H9 (cell line): ENCODE data around the gene MCM10. TPM values are rescaled to one million over a fixed set of nuclear protein-coding genes. Genes with fewer than 3 reads are reported as not detected.

Experiments used
- DNase-seq: peaks from one replicate; pipeline ENCODE4 v3.0.0-alpha.2; 2017
- H2AFZ ChIP-seq: one replicate; pipeline ENCODE4 v1.6.1; 2013; ENCODE audit warnings: mild to moderate bottlenecking, low read length, control low read depth, moderate library complexity
- H2AK5ac ChIP-seq: 2 replicates; pipeline ENCODE4 v1.6.1; 2013; ENCODE audit warnings: low read length, control low read depth, mixed read lengths; ENCODE audit not compliant: insufficient read length
- H2BK120ac ChIP-seq: one replicate; pipeline ENCODE4 v1.6.1; 2013; ENCODE audit warnings: low read depth, mild to moderate bottlenecking, low read length, control low read depth, inconsistent platforms; ENCODE audit not compliant: poor library complexity, severe bottlenecking
- H2BK12ac ChIP-seq: 2 replicates; pipeline ENCODE4 v1.6.1; 2013; ENCODE audit warnings: low read length, control low read depth, mixed read lengths, low read depth; ENCODE audit not compliant: insufficient read length
- H2BK15ac ChIP-seq: 2 replicates; pipeline ENCODE4 v1.6.1; 2013; ENCODE audit warnings: low read depth, low read length, control low read depth
- H2BK20ac ChIP-seq: one replicate; pipeline ENCODE4 v1.6.1; 2013; ENCODE audit warnings: low read depth, mild to moderate bottlenecking, low read length, control low read depth, inconsistent platforms; ENCODE audit not compliant: poor library complexity, severe bottlenecking
- H2BK5ac ChIP-seq: 2 replicates; pipeline ENCODE4 v1.6.1; 2013; ENCODE audit warnings: low read length, control low read depth, mixed read lengths; ENCODE audit not compliant: insufficient read length
- H3K14ac ChIP-seq: 2 replicates; pipeline ENCODE4 v1.6.1; 2013; ENCODE audit warnings: low read length, control low read depth; ENCODE audit not compliant: insufficient read depth
- H3K18ac ChIP-seq: 2 replicates; pipeline ENCODE4 v1.6.1; 2013; ENCODE audit warnings: low read depth, mild to moderate bottlenecking, mixed read lengths, low read length, control low read depth; ENCODE audit not compliant: insufficient read length
- H3K23ac ChIP-seq: 2 replicates; pipeline ENCODE4 v1.6.1; 2013; ENCODE audit warnings: low read length, control low read depth, mixed read lengths, low read depth; ENCODE audit not compliant: insufficient read length
- H3K23me2 ChIP-seq: 2 replicates; pipeline ENCODE4 v1.6.1; 2013; ENCODE audit warnings: low read depth, mild to moderate bottlenecking, mixed read lengths, low read length, control low read depth; ENCODE audit not compliant: insufficient read length, poor library complexity, severe bottlenecking
- H3K27ac ChIP-seq: 2 replicates; pipeline ENCODE4 v1.5.1; 2013; ENCODE audit warnings: low read length, control low read depth, mixed read lengths, low read depth; ENCODE audit not compliant: insufficient read length
- H3K27me3 ChIP-seq: 2 replicates; pipeline ENCODE4 v1.6.1; 2013; ENCODE audit warnings: low read length, control low read depth, inconsistent platforms; ENCODE audit not compliant: insufficient read depth
- H3K4ac ChIP-seq: 2 replicates; pipeline ENCODE4 v1.6.1; 2013; ENCODE audit warnings: low read depth, mild to moderate bottlenecking, control low read depth, inconsistent platforms, low read length, moderate library complexity
- H3K4me1 ChIP-seq: 2 replicates; pipeline ENCODE4 v1.6.1; 2013; ENCODE audit warnings: low read length, control low read depth, inconsistent platforms; ENCODE audit not compliant: insufficient read depth
- H3K4me2 ChIP-seq: 2 replicates; pipeline ENCODE4 v1.6.1; 2013; ENCODE audit warnings: low read length, control low read depth, mixed read lengths; ENCODE audit not compliant: insufficient read length, insufficient read depth
- H3K56ac ChIP-seq: 2 replicates; pipeline ENCODE4 v1.6.1; 2013; ENCODE audit warnings: low read depth, mild to moderate bottlenecking, mixed read lengths, low read length, control low read depth; ENCODE audit not compliant: insufficient read length
- H3K79me1 ChIP-seq: 2 replicates; pipeline ENCODE4 v1.6.1; 2013; ENCODE audit warnings: low read depth, mild to moderate bottlenecking, moderate library complexity, low read length, control low read depth, inconsistent platforms; ENCODE audit not compliant: insufficient read depth, poor library complexity, severe bottlenecking
- H3K79me2 ChIP-seq: 2 replicates; pipeline ENCODE4 v1.6.1; 2013; ENCODE audit warnings: low read length, control low read depth, inconsistent platforms; ENCODE audit not compliant: insufficient read depth
- H3K9ac ChIP-seq: 2 replicates; pipeline ENCODE4 v1.6.1; 2013; ENCODE audit warnings: low read length, control low read depth, mixed read lengths; ENCODE audit not compliant: insufficient read length; ENCODE audit errors: extremely low read depth
- H3K9me3 ChIP-seq: one replicate; pipeline ENCODE4 v1.6.1; 2013; ENCODE audit warnings: low read depth, low read length, inconsistent platforms; ENCODE audit not compliant: control insufficient read depth
- H3T11ph ChIP-seq: one replicate; pipeline ENCODE4 v1.6.1; 2013; ENCODE audit warnings: mild to moderate bottlenecking, low read length, control low read depth, inconsistent platforms
- H4K20me1 ChIP-seq: one replicate; pipeline ENCODE4 v1.6.1; 2013; ENCODE audit not compliant: control insufficient read depth, insufficient read length, insufficient read depth
- H4K5ac ChIP-seq: 2 replicates; pipeline ENCODE4 v1.6.1; 2013; ENCODE audit warnings: low read depth, mild to moderate bottlenecking, mixed read lengths, low read length, control low read depth; ENCODE audit not compliant: insufficient read length
- H4K8ac ChIP-seq: replicated peaks from 2 replicates; pipeline ENCODE4 v1.6.1; 2013; ENCODE audit warnings: low read length, control low read depth, mixed read lengths, low read depth; ENCODE audit not compliant: insufficient read length
- H4K91ac ChIP-seq: 2 replicates; pipeline ENCODE4 v1.6.1; 2013; ENCODE audit warnings: low read depth, mild to moderate bottlenecking, moderate library complexity, mixed read lengths, low read length, control low read depth; ENCODE audit not compliant: insufficient read length
- H3K27ac Mint-ChIP-seq, 3 experiments: 2 replicates in 2 of 3; 3 replicates in 1 of 3; pipeline ENCODE4 v1.8.0; 2020 to 2021; ENCODE audit warnings: mixed read lengths in 3 of 3, mild to moderate bottlenecking in 1 of 3, moderate library complexity in 1 of 3
- H3K27me3 Mint-ChIP-seq: 2 replicates; pipeline ENCODE4 v1.8.0; 2021; ENCODE audit warnings: low read depth, mild to moderate bottlenecking, moderate library complexity, mixed read lengths
- H3K36me3 Mint-ChIP-seq, 3 experiments: 2 replicates in 2 of 3; 3 replicates in 1 of 3; pipeline ENCODE4 v1.8.0; 2020 to 2021; ENCODE audit warnings: low read depth in 3 of 3, mixed read lengths in 3 of 3; ENCODE audit not compliant: insufficient read depth in 1 of 3
- H3K4me1 Mint-ChIP-seq, 2 experiments: 2 replicates each; pipeline ENCODE4 v1.8.0; 2020; ENCODE audit warnings: mixed read lengths in 2 of 2
- H3K4me3 Mint-ChIP-seq, 2 experiments: 2 replicates in 1 of 2; 3 replicates in 1 of 2; pipeline ENCODE4 v1.8.0; 2020 to 2021; ENCODE audit warnings: mild to moderate bottlenecking in 2 of 2, mixed read lengths in 2 of 2, moderate library complexity in 1 of 2
- H3K9me3 Mint-ChIP-seq, 2 experiments: 2 replicates in 1 of 2; 3 replicates in 1 of 2; pipeline ENCODE4 v1.8.0; 2020; ENCODE audit warnings: mild to moderate bottlenecking in 2 of 2, mixed read lengths in 2 of 2, moderate library complexity in 1 of 2
- WGBS: extraction: QIAGEN DNeasy Blood & Tissue Kit; methylation state at CpG from one replicate; pipeline ENCODE4 v1.1.7; 2013; ENCODE audit warnings: missing lambda C conversion rate, low lambda C conversion rate, mixed read lengths; ENCODE audit not compliant: insufficient read length; ENCODE audit errors: extremely low coverage; 5-methylcytosine and 5-hydroxymethylcytosine counted together
- total RNA-seq: library from RNA; stranded (reverse); gene quantifications from 2 replicates; pipeline ENCODE4 v1.2.1, GENCODE V29; 2021
- TF ChIP-seq, protein P1 (sequence below): fragments of 200-600 bp; sonication (generic); conservative IDR thresholded peaks from 3 replicates; pipeline ENCODE4 v1.8.0; 2021; ENCODE audit warnings: antibody characterized with exemption, mild to moderate bottlenecking

Gene MCM10
- total RNA-seq, 1 experiment from 2014 or later: 67.4 TPM

- H3K23me2 ChIP-seq: no peaks in the 10 kb centered on the region
- H3K56ac ChIP-seq: no peak overlapping the region
- H3K14ac ChIP-seq: no peak overlapping the region
- no peak overlapping the region for H3K4me2 ChIP-seq
- no peak overlapping the region for H3K27ac ChIP-seq
- no peak overlapping the region for H2BK5ac ChIP-seq
- H4K8ac ChIP-seq: no peak overlapping the region
- H4K91ac ChIP-seq: no peak overlapping the region
- no peaks in the 10 kb centered on the region for H3K9me3 ChIP-seq
- H3T11ph ChIP-seq: no peak overlapping the region
- Mint-ChIP-seq H3K4me1 (peaks cover 8 to 12% of the 10 kb centered on the region in 2 experiments), H3K4me3 (no peak overlapping the region), H3K9me3 (no peaks in the 10 kb centered on the region), H3K36me3 (no peaks in the 10 kb centered on the region), H3K27ac (no peak overlapping the region; a peak in 1 of 7 replicates), H3K27me3 (peaks cover 3% of the 10 kb centered on the region; the same call in 1 of the 2 replicates)
- H3K27me3 ChIP-seq: no peaks in the 10 kb centered on the region
- no peak overlapping the region for H3K4ac ChIP-seq
- TF ChIP-seq, protein P1, sequence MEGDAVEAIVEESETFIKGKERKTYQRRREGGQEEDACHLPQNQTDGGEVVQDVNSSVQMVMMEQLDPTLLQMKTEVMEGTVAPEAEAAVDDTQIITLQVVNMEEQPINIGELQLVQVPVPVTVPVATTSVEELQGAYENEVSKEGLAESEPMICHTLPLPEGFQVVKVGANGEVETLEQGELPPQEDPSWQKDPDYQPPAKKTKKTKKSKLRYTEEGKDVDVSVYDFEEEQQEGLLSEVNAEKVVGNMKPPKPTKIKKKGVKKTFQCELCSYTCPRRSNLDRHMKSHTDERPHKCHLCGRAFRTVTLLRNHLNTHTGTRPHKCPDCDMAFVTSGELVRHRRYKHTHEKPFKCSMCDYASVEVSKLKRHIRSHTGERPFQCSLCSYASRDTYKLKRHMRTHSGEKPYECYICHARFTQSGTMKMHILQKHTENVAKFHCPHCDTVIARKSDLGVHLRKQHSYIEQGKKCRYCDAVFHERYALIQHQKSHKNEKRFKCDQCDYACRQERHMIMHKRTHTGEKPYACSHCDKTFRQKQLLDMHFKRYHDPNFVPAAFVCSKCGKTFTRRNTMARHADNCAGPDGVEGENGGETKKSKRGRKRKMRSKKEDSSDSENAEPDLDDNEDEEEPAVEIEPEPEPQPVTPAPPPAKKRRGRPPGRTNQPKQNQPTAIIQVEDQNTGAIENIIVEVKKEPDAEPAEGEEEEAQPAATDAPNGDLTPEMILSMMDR: no peak
- no peaks in the 10 kb centered on the region for H4K20me1 ChIP-seq
- no peak for DNase-seq
- H2AFZ ChIP-seq: no peak overlapping the region
- H2BK20ac ChIP-seq: no peak overlapping the region
- WGBS: no CpG with 5 or more reads among the region's 9 CpGs
- H3K79me2 ChIP-seq: no peaks in the 10 kb centered on the region
- no peak overlapping the region for H2AK5ac ChIP-seq
- H3K23ac ChIP-seq: no peak overlapping the region
- H2BK120ac ChIP-seq: no peak overlapping the region
- H3K4me1 ChIP-seq: peaks cover 3% of the 10 kb centered on the region; the same call in 1 of the 2 replicates
- H2BK15ac ChIP-seq: no peak overlapping the region
- H3K18ac ChIP-seq: no peak overlapping the region
- no peak overlapping the region for H2BK12ac ChIP-seq
- no peaks in the 10 kb centered on the region for H3K79me1 ChIP-seq
- H4K5ac ChIP-seq: no peak overlapping the region
- no peak overlapping the region for H3K9ac ChIP-seq
Measured at GRCh38 chr10:13223241-13223640, 61.9 kb downstream of the MCM10 start.
